Measurements from ENCODE around the gene TCOF1.

TCOF1 gene

GRCh38 chr5:150322202-150322601 lies 35.3 kb upstream of the TCOF1 start:
- H3K4me2 ChIP-seq (ENCODE audit: low read length), result no peak overlapping the region
- H2AFZ ChIP-seq (ENCODE audit: low read depth, low read length), result no peak overlapping the region

GRCh38 chr5:150323092-150323491 lies 34.4 kb upstream of the TCOF1 start:
- Histone ChIP-seq H3K27me3 (ENCODE audit: low read depth, low read length) (no peaks in the 10 kb centered on the region; the same call in 1 of the 2 replicates), H3K9me3 (ENCODE audit: insufficient read depth, low read length) (no peaks in the 10 kb centered on the region), H3K27ac (ENCODE audit: low read length) (no peak overlapping the region), H3K79me2 (ENCODE audit: low read length) (no peaks in the 10 kb centered on the region), H3K4me2 (ENCODE audit: low read length) (no peak overlapping the region), H3K9ac (ENCODE audit: low read length) (no peak overlapping the region), H3K4me1 (ENCODE audit: low read length) (no peaks in the 10 kb centered on the region), H4K20me1 (ENCODE audit: insufficient read depth, low read length) (no peaks in the 10 kb centered on the region), H3K4me3 (ENCODE audit: low read length) (no peak overlapping the region), H3K36me3 (replicated peaks; ENCODE audit: low read depth, low read length) (no peaks in the 10 kb centered on the region), H2AFZ (ENCODE audit: low read depth, low read length) (no peak overlapping the region)
- TF ChIP-seq, protein P1, sequence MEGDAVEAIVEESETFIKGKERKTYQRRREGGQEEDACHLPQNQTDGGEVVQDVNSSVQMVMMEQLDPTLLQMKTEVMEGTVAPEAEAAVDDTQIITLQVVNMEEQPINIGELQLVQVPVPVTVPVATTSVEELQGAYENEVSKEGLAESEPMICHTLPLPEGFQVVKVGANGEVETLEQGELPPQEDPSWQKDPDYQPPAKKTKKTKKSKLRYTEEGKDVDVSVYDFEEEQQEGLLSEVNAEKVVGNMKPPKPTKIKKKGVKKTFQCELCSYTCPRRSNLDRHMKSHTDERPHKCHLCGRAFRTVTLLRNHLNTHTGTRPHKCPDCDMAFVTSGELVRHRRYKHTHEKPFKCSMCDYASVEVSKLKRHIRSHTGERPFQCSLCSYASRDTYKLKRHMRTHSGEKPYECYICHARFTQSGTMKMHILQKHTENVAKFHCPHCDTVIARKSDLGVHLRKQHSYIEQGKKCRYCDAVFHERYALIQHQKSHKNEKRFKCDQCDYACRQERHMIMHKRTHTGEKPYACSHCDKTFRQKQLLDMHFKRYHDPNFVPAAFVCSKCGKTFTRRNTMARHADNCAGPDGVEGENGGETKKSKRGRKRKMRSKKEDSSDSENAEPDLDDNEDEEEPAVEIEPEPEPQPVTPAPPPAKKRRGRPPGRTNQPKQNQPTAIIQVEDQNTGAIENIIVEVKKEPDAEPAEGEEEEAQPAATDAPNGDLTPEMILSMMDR (IDR thresholded peaks at IDR 0.05; ENCODE audit: low read depth, low read length), result no peak
- no peak for TF ChIP-seq EZH2phosphoT487 (IDR thresholded peaks at IDR 0.05; ENCODE audit: low read depth)

More at GRCh38 chr5:150322202-150322601, 35.3 kb upstream of the TCOF1 start:
- H4K20me1 ChIP-seq (ENCODE audit: insufficient read depth, low read length), result no peaks in the 10 kb centered on the region
- H3K79me2 ChIP-seq (ENCODE audit: low read length), result no peaks in the 10 kb centered on the region
- H3K4me1 ChIP-seq (ENCODE audit: low read length), result no peaks in the 10 kb centered on the region
- H3K36me3 ChIP-seq (replicated peaks; ENCODE audit: low read depth, low read length), result no peaks in the 10 kb centered on the region
- H3K4me3 ChIP-seq (ENCODE audit: low read length), result no peak overlapping the region
- no peak overlapping the region for H3K27ac ChIP-seq (ENCODE audit: low read length)
- TF ChIP-seq, protein P1 (IDR thresholded peaks at IDR 0.05; ENCODE audit: low read depth, low read length), result no peak
- no peak for TF ChIP-seq EZH2phosphoT487 (IDR thresholded peaks at IDR 0.05; ENCODE audit: low read depth)
- H3K27me3 ChIP-seq (ENCODE audit: low read depth, low read length), result no peaks in the 10 kb centered on the region; the same call in 1 of the 2 replicates
- H3K9me3 ChIP-seq (ENCODE audit: insufficient read depth, low read length), result no peaks in the 10 kb centered on the region
- no peak overlapping the region for H3K9ac ChIP-seq (ENCODE audit: low read length)

- TF ChIP-seq, protein P1 (IDR thresholded peaks at IDR 0.05; ENCODE audit: low read depth, low read length), result no peak
- TF ChIP-seq EZH2phosphoT487 (IDR thresholded peaks at IDR 0.05; ENCODE audit: low read depth), result no peak
- H3K36me3 ChIP-seq (replicated peaks; ENCODE audit: low read depth, low read length), result no peaks in the 10 kb centered on the region
- no peaks in the 10 kb centered on the region for H3K9me3 ChIP-seq (ENCODE audit: insufficient read depth, low read length)
- no peak overlapping the region for H3K9ac ChIP-seq (ENCODE audit: low read length)
- no peaks in the 10 kb centered on the region for H3K79me2 ChIP-seq (ENCODE audit: low read length)
- H3K4me1 ChIP-seq (ENCODE audit: low read length), result no peaks in the 10 kb centered on the region
- H3K27me3 ChIP-seq (ENCODE audit: low read depth, low read length), result no peaks in the 10 kb centered on the region; the same call in 1 of the 2 replicates
- H4K20me1 ChIP-seq (ENCODE audit: insufficient read depth, low read length), result no peaks in the 10 kb centered on the region
- no peak overlapping the region for H3K4me2 ChIP-seq (ENCODE audit: low read length)
- H2AFZ ChIP-seq (ENCODE audit: low read depth, low read length), result no peak overlapping the region
- no peak overlapping the region for H3K27ac ChIP-seq (ENCODE audit: low read length)
- H3K4me3 ChIP-seq (ENCODE audit: low read length), result no peak overlapping the region
Observed at GRCh38 chr5:150323819-150324218, 33.7 kb upstream of the TCOF1 start.

- Histone ChIP-seq H3K4me1 (ENCODE audit: low read length) (no peaks in the 10 kb centered on the region), H3K4me2 (ENCODE audit: low read length) (no peak overlapping the region), H3K9me3 (ENCODE audit: insufficient read depth, low read length) (no peaks in the 10 kb centered on the region), H4K20me1 (ENCODE audit: insufficient read depth, low read length) (no peaks in the 10 kb centered on the region), H3K27me3 (ENCODE audit: low read depth, low read length) (no peaks in the 10 kb centered on the region; the same call in 1 of the 2 replicates), H3K9ac (ENCODE audit: low read length) (no peak overlapping the region), H3K36me3 (replicated peaks; ENCODE audit: low read depth, low read length) (no peaks in the 10 kb centered on the region), H2AFZ (ENCODE audit: low read depth, low read length) (no peak overlapping the region), H3K79me2 (ENCODE audit: low read length) (no peaks in the 10 kb centered on the region), H3K4me3 (ENCODE audit: low read length) (no peak overlapping the region), H3K27ac (ENCODE audit: low read length) (no peak overlapping the region)
- TF ChIP-seq EZH2phosphoT487 (IDR thresholded peaks at IDR 0.05; ENCODE audit: low read depth), result no peak
- TF ChIP-seq, protein P1 (IDR thresholded peaks at IDR 0.05; ENCODE audit: low read depth, low read length), result no peak
Observed at GRCh38 chr5:150325426-150325825, 32.1 kb upstream of the TCOF1 start.

Measured in OCI-LY3 (cell line).